Measurements from ENCODE around the gene SGCD. TPM values are rescaled to one million over a fixed set of nuclear protein-coding genes. Genes with fewer than 3 reads are reported as not detected.

Gene SGCD
- total and polyA plus RNA-seq, 2 of the 4 experiments (the other 2 are of a cell fraction): 5.8 to 10.6 TPM

- H3K4me3 ChIP-seq (ENCODE audit: insufficient read depth, low read depth, low read length): no peak overlapping the region
- no peak overlapping the region for H3K56ac ChIP-seq (ENCODE audit: extremely low read depth, insufficient read depth, low read length)
- no peaks in the 10 kb centered on the region for H3K79me1 ChIP-seq (ENCODE audit: low read depth in 1 of 2, low read length in 2 of 2)
- H3K9me1 ChIP-seq (ENCODE audit: insufficient read depth, low read length): no peaks in the 10 kb centered on the region
- no peak overlapping the region for H3K4me2 ChIP-seq (ENCODE audit: low read depth, low read length)
- peak overlapping the region; percentile 16; the same call in 1 of the 2 replicates for H3K27ac ChIP-seq (ENCODE audit: insufficient read depth, low read length)
- intact Hi-C loops (cut with micrococcal nuclease) (no loop called here), dilution Hi-C loops (cut with HindIII; ENCODE audit: low sequenced_read_pairs, unreplicated experiment) (no loop called here), in situ Hi-C loops (cut with MboI; ENCODE audit: low sequenced_read_pairs) (no loop called here)
- H4K8ac ChIP-seq (ENCODE audit: low read depth in 2 of 2, low read length in 2 of 2): no peak overlapping the region
- no peaks in the 10 kb centered on the region; the same call in 1 of the 2 replicates for H3K4me1 ChIP-seq (ENCODE audit: control insufficient read depth, insufficient read depth, low read length)
- H4K20me1 ChIP-seq (ENCODE audit: insufficient read depth, low read length): no peaks in the 10 kb centered on the region
- no peak overlapping the region for H4K91ac ChIP-seq (ENCODE audit: insufficient read depth, low read depth, low read length)
- DNase-seq: no peak
- no peak overlapping the region for H2AK5ac ChIP-seq (ENCODE audit: low read depth, low read length)
- H3K27me3 ChIP-seq (ENCODE audit: control insufficient read depth, insufficient read depth, low read length): no peaks in the 10 kb centered on the region
- no peak overlapping the region for H3K23ac ChIP-seq (ENCODE audit: low read depth, low read length)
- H2AFZ ChIP-seq (replicated peaks; ENCODE audit: low read length, poor library complexity): no peak overlapping the region
- no peak for ATAC-seq (ENCODE audit: low read depth)
- H3K9me3 ChIP-seq (ENCODE audit: control insufficient read depth, insufficient read depth, low read length): no peaks in the 10 kb centered on the region
- no peak overlapping the region for H3K4ac ChIP-seq (ENCODE audit: low read depth, low read length)
- ChIA-PET CTCF (interaction anchor here (0.6 kb wide), 1 partner anchor 27 kb away, joined by 3 read pairs; no protein-coding TSS in a partner anchor), POLR2A (ENCODE audit: unreplicated experiment) (no interaction called here)
- H3K36me3 ChIP-seq (ENCODE audit: control insufficient read depth, insufficient read depth, low read length): no peaks in the 10 kb centered on the region
- no peak overlapping the region for H2BK20ac ChIP-seq (ENCODE audit: low read depth, low read length)
- no TSS peak for BruUV-seq (replicated peaks)
- H2BK15ac ChIP-seq (ENCODE audit: low read depth, low read length): no peak overlapping the region
- no peak overlapping the region; the same call in 1 of the 2 replicates for H4K5ac ChIP-seq (ENCODE audit: low read depth, low read length)
- no peak overlapping the region; the same call in 1 of the 2 replicates for H3K18ac ChIP-seq (ENCODE audit: low read depth, low read length)
- 83% methylated on average over 1 of the region's 5 CpGs; no CpG with 5 or more reads in 1 of the 2 experiments for WGBS, 2 experiments (ENCODE audit: extremely low coverage in 2 of 2, insufficient read length in 1 of 2)
- H2BK5ac ChIP-seq (ENCODE audit: low read depth, low read length, poor library complexity, severe bottlenecking): no peak overlapping the region
- H3K14ac ChIP-seq (replicated peaks; ENCODE audit: low read depth, low read length): no peak overlapping the region
- no peak overlapping the region for H2AK9ac ChIP-seq (replicated peaks; ENCODE audit: low read depth, low read length, poor library complexity)
- no peak overlapping the region for H2BK120ac ChIP-seq (ENCODE audit: low read depth, low read length)
- TF ChIP-seq RFX5 (IDR thresholded peaks at IDR 0.05; ENCODE audit: low read depth, low read length): no peak
- TF ChIP-seq MAFK (IDR thresholded peaks at IDR 0.05; ENCODE audit: low read depth, low read length): no peak
- TF ChIP-seq RAD21 (IDR thresholded peaks at IDR 0.05; ENCODE audit: low read length): no peak
- no peak for TF ChIP-seq USF2 (IDR thresholded peaks at IDR 0.05; ENCODE audit: low read depth, low read length)
- no peak for TF ChIP-seq CHD1 (IDR thresholded peaks at IDR 0.05; ENCODE audit: low read depth, low read length)
- TF ChIP-seq RCOR1 (IDR thresholded peaks at IDR 0.05; ENCODE audit: insufficient replicate concordance, low read length): no peak
- TF ChIP-seq MAZ (IDR thresholded peaks at IDR 0.05; ENCODE audit: borderline replicate concordance, low read depth, low read length): no peak
- TF ChIP-seq BHLHE40 (IDR thresholded peaks at IDR 0.05; ENCODE audit: low read depth, low read length): no peak
- TF ChIP-seq NFE2L2 (IDR thresholded peaks at IDR 0.05; ENCODE audit: low read depth, low read length): no peak
- TF ChIP-seq FOS (IDR thresholded peaks at IDR 0.05; ENCODE audit: low read depth, low read length): no peak
- no peak for TF ChIP-seq ELK1 (IDR thresholded peaks at IDR 0.05; ENCODE audit: borderline replicate concordance, low read depth, low read length)
- no peak overlapping the region for H3K9ac ChIP-seq (ENCODE audit: low read depth, low read length)
Observed at GRCh38 chr5:156505101-156505500, 178.1 kb downstream of the SGCD start.

Measured in IMR-90 (cell line).